Keratinocyte (primary cell): ENCODE results near the gene PLCB3. TPM values are rescaled to one million over a fixed set of nuclear protein-coding genes. Genes with fewer than 3 reads are reported as not detected.

ENCODE experiments used
- DNase-seq: peaks from one replicate; pipeline ENCODE4 v3.0.0-alpha.2; 2011; ENCODE audit warnings: low read depth, missing footprints, low spot score
- FAIRE-seq: peaks from 2 replicates; lab custom pipeline; 2011; peaks lifted over from hg19 to GRCh38; lab: Jason Lieb, UNC
- H2AFZ ChIP-seq: 2 replicates; pipeline ENCODE4 v1.6.0; 2012; ENCODE audit warnings: low read length, control low read depth, inconsistent platforms; ENCODE audit not compliant: control insufficient read depth
- H3K27ac ChIP-seq: 2 replicates; pipeline ENCODE4 v1.5.1; 2011; ENCODE audit warnings: low read length; ENCODE audit not compliant: control insufficient read depth, insufficient read depth
- H3K27me3 ChIP-seq: 3 replicates; pipeline ENCODE4 v1.6.0; 2011; ENCODE audit warnings: low read length; ENCODE audit not compliant: control insufficient read depth, insufficient read depth; ENCODE audit errors: extremely low read depth
- H3K36me3 ChIP-seq, 2 experiments: 2 replicates in 1 of 2; 3 replicates in 1 of 2; pipeline ENCODE4 v1.5.1; 2011; ENCODE audit warnings: low read length in 2 of 2, mild to moderate bottlenecking in 1 of 2; ENCODE audit not compliant: control insufficient read depth in 2 of 2, insufficient read depth in 2 of 2; ENCODE audit errors: extremely low read depth in 1 of 2
- H3K4me1 ChIP-seq: 3 replicates; pipeline ENCODE4 v1.5.1; 2011; ENCODE audit warnings: low read length; ENCODE audit not compliant: control insufficient read depth, insufficient read depth; ENCODE audit errors: extremely low read depth
- H3K4me2 ChIP-seq: 3 replicates; pipeline ENCODE4 v1.6.0; 2011; ENCODE audit warnings: low read depth, low read length; ENCODE audit not compliant: control insufficient read depth, insufficient read depth; ENCODE audit errors: extremely low read depth
- H3K4me3 ChIP-seq, 3 experiments: fragments of 200-600 bp in 1 of 3; sonication (generic) in 1 of 3; 2 replicates in 2 of 3; 3 replicates in 1 of 3; pipeline ENCODE4 v1.5.1; 2011 to 2016; ENCODE audit warnings: low read length in 3 of 3, mild to moderate bottlenecking in 3 of 3, control low read depth in 2 of 3, inconsistent platforms in 1 of 3, low read depth in 1 of 3, mixed read lengths in 1 of 3, mixed run types in 1 of 3, moderate library complexity in 1 of 3; ENCODE audit not compliant: control insufficient read depth in 2 of 3, insufficient read depth in 2 of 3; ENCODE audit errors: extremely low read depth in 1 of 3
- H3K79me2 ChIP-seq: 2 replicates; pipeline ENCODE4 v1.6.0; 2012; ENCODE audit warnings: low read length; ENCODE audit not compliant: control insufficient read depth, insufficient read depth
- H3K9ac ChIP-seq: 3 replicates; pipeline ENCODE4 v1.6.0; 2011; ENCODE audit warnings: low read length; ENCODE audit not compliant: control insufficient read depth, insufficient read depth; ENCODE audit errors: extremely low read depth
- H3K9me1 ChIP-seq: 3 replicates; pipeline ENCODE4 v1.6.0; 2011; ENCODE audit warnings: low read length; ENCODE audit not compliant: control insufficient read depth, insufficient read depth; ENCODE audit errors: extremely low read depth
- H3K9me3 ChIP-seq: 2 replicates; pipeline ENCODE4 v1.5.1; 2012; ENCODE audit warnings: low read depth, low read length; ENCODE audit not compliant: control insufficient read depth
- H4K20me1 ChIP-seq: 3 replicates; pipeline ENCODE4 v1.6.0; 2011; ENCODE audit warnings: low read length; ENCODE audit not compliant: control insufficient read depth, insufficient read depth; ENCODE audit errors: extremely low read depth
- CTCF ChIP-seq, 3 experiments: IDR thresholded peaks in 1 of 3; conservative IDR thresholded peaks in 1 of 3; optimal IDR thresholded peaks in 1 of 3; 2 replicates in 2 of 3; 3 replicates in 1 of 3; pipeline versions ENCODE3 to v1.5.1; 2011; ENCODE audit warnings: low read length in 3 of 3, mild to moderate bottlenecking in 3 of 3, moderate library complexity in 2 of 3, control low read depth in 1 of 3, inconsistent platforms in 1 of 3; ENCODE audit not compliant: insufficient read depth in 2 of 3; ENCODE audit errors: extremely low read depth in 1 of 3
- EZH2 ChIP-seq: IDR thresholded peaks from one replicate; pipeline ENCODE4 v1.6.1; 2012; ENCODE audit warnings: inconsistent platforms, mild to moderate bottlenecking, low read length, moderate library complexity
- dilution Hi-C: fragments of 300-500 bp; cut with MboI; formaldehyde crosslinking; loops from one replicate; pipeline ENCODE4 v1.7.0; 2020; ENCODE audit warnings: low sequenced_read_pairs; ENCODE audit not compliant: extremely low pct_ligation_motif_present
- polyA plus RNA-seq, 5 experiments: library from polyadenylated mRNA; depleted of rRNA in 3 of 5; stranded (reverse) in 3 of 5; stranded (forward) in 1 of 5; unstranded in 1 of 5; fragments of >200 nt; gene quantifications; 1 replicate in 1 of 5; 2 replicates in 3 of 5; 3 replicates in 1 of 5; pipeline versions ENCODE4 v1.2.1 to v1.2.3, GENCODE V29; 2011 to 2012; ENCODE audit warnings: missing spikeins in 2 of 5, low read depth in 1 of 5, low replicate concordance in 1 of 5

The PLCB3 gene
- polyA plus RNA-seq, 1 donor (not counting 4 experiments of a cell fraction or from before 2014, with no cell fraction given): 32.5 TPM

GRCh38 chr11:64263947-64264317 is 12.6 kb downstream of the PLCB3 start:
- Histone ChIP-seq H3K9ac (no peak overlapping the region), H3K27ac (no peak overlapping the region)

GRCh38 chr11:64264371-64264852 is 13.1 kb downstream of the PLCB3 start:
- H3K36me3 ChIP-seq: peaks cover 41 to 70% of the 10 kb centered on the region in 2 experiments
- dilution Hi-C loops: no loop called here
- FAIRE-seq (no peak), DNase-seq (no peak)
- H4K20me1 ChIP-seq: no peaks in the 10 kb centered on the region
- no peaks in the 10 kb centered on the region for H3K9me3 ChIP-seq
- H3K9me1 ChIP-seq: peaks cover 2% of the 10 kb centered on the region
- H2AFZ ChIP-seq: no peak overlapping the region
- H3K27ac ChIP-seq: no peak overlapping the region
- H3K9ac ChIP-seq: no peak overlapping the region
- TF ChIP-seq EZH2: no peak
- TF ChIP-seq CTCF (optimal IDR thresholded peaks at IDR 0.05 in 1 of 3, IDR thresholded peaks at IDR 0.05 in 1 of 3, conservative IDR thresholded peaks at IDR 0.05 in 1 of 3; ENCODE audit: extremely low read depth in 1 of 3, insufficient read depth in 2 of 3, low read length in 3 of 3): no peak
- no peaks in the 10 kb centered on the region for H3K27me3 ChIP-seq
- peaks cover 45% of the 10 kb centered on the region for H3K4me1 ChIP-seq
- H3K4me3 ChIP-seq: no peak overlapping the region
- H3K79me2 ChIP-seq: peaks cover 2% of the 10 kb centered on the region
- H3K4me2 ChIP-seq: no peak overlapping the region

More at GRCh38 chr11:64263947-64264317, 12.6 kb downstream of the PLCB3 start:
- DNase-seq (no peak), FAIRE-seq (no peak)
- H3K36me3 ChIP-seq: peaks cover 43 to 73% of the 10 kb centered on the region in 2 experiments
- H3K9me1 ChIP-seq: peaks cover 2% of the 10 kb centered on the region
- dilution Hi-C loops: no loop called here
- H3K4me2 ChIP-seq: no peak overlapping the region
- no peak overlapping the region for H2AFZ ChIP-seq
- H3K27me3 ChIP-seq: no peaks in the 10 kb centered on the region
- TF ChIP-seq EZH2 (no peak), CTCF (optimal IDR thresholded peaks at IDR 0.05 in 1 of 3, IDR thresholded peaks at IDR 0.05 in 1 of 3, conservative IDR thresholded peaks at IDR 0.05 in 1 of 3; ENCODE audit: extremely low read depth in 1 of 3, insufficient read depth in 2 of 3, low read length in 3 of 3) (no peak)
- no peak overlapping the region for H3K4me3 ChIP-seq
- H3K4me1 ChIP-seq: peaks cover 40% of the 10 kb centered on the region
- peaks cover 4% of the 10 kb centered on the region for H3K79me2 ChIP-seq
- no peaks in the 10 kb centered on the region for H3K9me3 ChIP-seq
- H4K20me1 ChIP-seq: no peaks in the 10 kb centered on the region
